ENCODE measurements around the gene VRK3. TPM values are rescaled to one million over a fixed set of nuclear protein-coding genes. Genes with fewer than 3 reads are reported as not detected.
"Not testable (repeated sequence)": the region's sequence is repeated elsewhere in the genome, so short reads cannot be mapped to it uniquely, and the experiment has no call there.

Gene VRK3
- total RNA-seq, 5 donors from 2014 or later (not counting 1 experiment from before 2014, with no cell fraction given), result 84.0 to 104 (median 99.3) TPM

DNA sequence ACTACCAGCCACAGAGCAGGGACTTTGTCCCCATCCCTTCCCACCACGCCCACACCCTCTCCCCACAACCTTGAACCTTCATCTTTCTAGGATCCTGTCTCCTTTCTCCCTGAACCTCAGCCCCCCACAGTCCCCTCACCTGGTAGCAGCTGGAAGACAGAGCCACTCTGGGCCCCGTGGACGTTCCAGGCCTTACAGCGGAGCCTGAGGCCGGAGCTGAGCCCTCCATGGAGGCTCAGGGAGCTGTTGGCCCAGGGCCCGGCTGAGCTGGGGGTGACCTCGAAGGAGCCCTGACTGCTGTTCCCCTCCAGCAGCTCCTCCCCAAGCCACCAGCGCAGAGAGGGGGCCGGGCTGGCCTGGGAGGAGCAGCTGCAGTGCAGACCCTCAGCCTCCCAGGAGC lies 67.0 kb downstream of the VRK3 start:
- H3K4me1 ChIP-seq (ENCODE audit: control insufficient read depth in 1 of 2, extremely low read depth in 1 of 2, insufficient read depth in 2 of 2, low read length in 2 of 2); H3K9me3 Mint-ChIP-seq; H3K36me3 ChIP-seq (ENCODE audit: control insufficient read depth in 2 of 2, extremely low read depth in 1 of 2, insufficient read depth in 1 of 2, low read length in 1 of 2); H3K27ac ChIP-seq (ENCODE audit: low read length); H3K9me3 ChIP-seq; H3K4me3 ChIP-seq (ENCODE audit: control insufficient read depth in 1 of 2, extremely low read depth in 1 of 2, low read length in 1 of 2); DNase-seq; CTCF ChIA-PET; H3K4me3 Mint-ChIP-seq; ATAC-seq (replicated peaks in 1 of 4); H3K27ac Mint-ChIP-seq; H3K36me3 Mint-ChIP-seq; H3K4me1 Mint-ChIP-seq: not testable (repeated sequence)
- POLR2A ChIA-PET, result interaction anchor here in 1 of 2 donors (0.7 kb wide), 1 partner anchor 35 kb away, joined by 3 read pairs; no protein-coding TSS in a partner anchor
- H3K27me3 Mint-ChIP-seq, result peaks cover 19 to 20% of the 10 kb centered on the region in 2 donors
- WGBS (ENCODE audit: insufficient coverage), result 60% methylated on average over 5 of the region's 9 CpGs
- peaks cover 0 to 14% of the 10 kb centered on the region in 2 experiments for H3K27me3 ChIP-seq (replicated peaks in 1 of 2; ENCODE audit: control insufficient read depth in 2 of 2, extremely low read depth in 1 of 2, insufficient read depth in 2 of 2, low read length in 1 of 2)

DNA sequence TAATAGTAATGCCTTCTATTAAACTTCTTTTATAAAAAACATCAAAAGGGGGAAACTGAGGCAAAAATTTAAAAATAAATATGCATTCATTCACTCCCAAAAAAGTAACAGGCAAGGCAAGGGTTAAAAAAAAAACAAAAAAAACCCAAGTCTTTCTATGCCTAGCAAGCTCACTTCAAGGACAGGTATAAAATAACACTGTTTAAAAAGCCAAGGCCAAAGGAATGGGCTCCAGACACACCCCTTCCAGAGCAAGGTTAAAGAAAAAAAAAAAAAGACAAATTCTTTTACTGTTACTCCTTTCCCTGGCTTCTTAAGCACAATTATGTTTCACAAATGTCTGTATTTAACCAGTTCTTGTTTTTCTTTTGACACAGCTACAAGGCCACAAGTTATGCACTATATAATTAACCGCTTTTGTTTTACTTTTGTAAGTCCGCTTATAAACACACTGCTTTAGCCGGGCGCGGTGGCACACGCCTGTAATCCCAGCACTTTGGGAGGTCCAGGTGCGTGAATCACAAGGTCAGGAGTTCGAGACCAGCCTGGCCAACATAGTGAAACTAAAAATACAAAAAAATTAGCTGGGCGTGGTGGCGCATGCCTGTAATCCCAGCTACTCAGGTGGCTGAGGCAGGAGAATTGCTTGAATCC lies 67.8 kb downstream of the VRK3 start:
- Mint-ChIP-seq H3K4me3 (no peak overlapping the region), H3K9me3 (no peaks in the 10 kb centered on the region), H3K4me1 (peaks cover 2 to 6% (median 6%) of the 10 kb centered on the region in 3 donors), H3K27me3 (peaks cover 21% of the 10 kb centered on the region in 2 donors), H3K27ac (no peak overlapping the region), H3K36me3 (no peaks in the 10 kb centered on the region)
- Histone ChIP-seq H3K9me3 (no peaks in the 10 kb centered on the region), H3K27ac (ENCODE audit: low read length) (no peak overlapping the region), H3K4me3 (ENCODE audit: control insufficient read depth in 1 of 2, extremely low read depth in 1 of 2, low read length in 1 of 2) (no peak overlapping the region), H3K27me3 (replicated peaks in 1 of 2; ENCODE audit: control insufficient read depth in 2 of 2, extremely low read depth in 1 of 2, insufficient read depth in 2 of 2, low read length in 1 of 2) (peaks cover 0 to 17% of the 10 kb centered on the region in 2 experiments), H3K36me3 (ENCODE audit: control insufficient read depth in 2 of 2, extremely low read depth in 1 of 2, insufficient read depth in 1 of 2, low read length in 1 of 2) (no peaks in the 10 kb centered on the region), H3K4me1 (ENCODE audit: control insufficient read depth in 1 of 2, extremely low read depth in 1 of 2, insufficient read depth in 2 of 2, low read length in 2 of 2) (no peaks in the 10 kb centered on the region)
- ATAC-seq (replicated peaks in 1 of 4) (no peak), DNase-seq (no peak)
- POLR2A ChIA-PET, result interaction anchor here in 1 of 2 donors (0.7 kb wide), 1 partner anchor 35 kb away, joined by 3 read pairs; no protein-coding TSS in a partner anchor
- 81% methylated on average over 7 of the region's 10 CpGs for WGBS (ENCODE audit: insufficient coverage)
- CTCF ChIA-PET, result interaction anchor here in 1 of 2 donors (0.7 kb wide), 1 partner anchor 16 kb away, joined by 3 read pairs; no protein-coding TSS in a partner anchor

DNA sequence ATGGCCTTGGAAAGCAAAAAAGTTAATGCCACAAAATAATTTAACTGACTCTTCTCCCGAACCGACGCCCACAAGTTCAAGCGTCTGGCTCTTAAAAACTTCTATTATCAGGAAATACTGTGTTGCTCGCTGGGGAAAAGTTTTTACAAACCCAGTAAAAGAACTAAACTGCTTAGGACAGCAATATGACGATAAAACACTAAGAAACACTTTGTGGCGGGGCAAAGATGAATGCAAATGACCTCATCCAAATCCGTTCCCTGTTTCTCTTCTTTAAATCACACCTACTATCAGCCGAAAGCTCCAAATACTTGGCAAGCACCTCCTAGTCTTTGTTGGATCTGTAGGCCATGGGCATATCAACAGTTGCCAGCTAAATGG lies 69.1 kb downstream of the VRK3 start:
- Histone ChIP-seq H3K4me3 (ENCODE audit: control insufficient read depth in 1 of 2, extremely low read depth in 1 of 2, low read length in 1 of 2) (no peak overlapping the region), H3K27ac (ENCODE audit: low read length) (no peak overlapping the region), H3K9me3 (no peaks in the 10 kb centered on the region), H3K36me3 (ENCODE audit: control insufficient read depth in 2 of 2, extremely low read depth in 1 of 2, insufficient read depth in 1 of 2, low read length in 1 of 2) (no peaks in the 10 kb centered on the region), H3K27me3 (replicated peaks in 1 of 2; ENCODE audit: control insufficient read depth in 2 of 2, extremely low read depth in 1 of 2, insufficient read depth in 2 of 2, low read length in 1 of 2) (peaks cover 0 to 29% of the 10 kb centered on the region in 2 experiments), H3K4me1 (ENCODE audit: control insufficient read depth in 1 of 2, extremely low read depth in 1 of 2, insufficient read depth in 2 of 2, low read length in 2 of 2) (no peaks in the 10 kb centered on the region)
- H3K27me3 Mint-ChIP-seq, result peaks cover 17 to 24% of the 10 kb centered on the region in 2 donors
- H3K27ac Mint-ChIP-seq, result no peak overlapping the region
- CTCF ChIA-PET, result no interaction called here
- ATAC-seq (replicated peaks in 1 of 4) (no peak), DNase-seq (no peak)
- no peaks in the 10 kb centered on the region for H3K9me3 Mint-ChIP-seq
- no peak overlapping the region for H3K4me3 Mint-ChIP-seq
- 93% methylated on average over 6 of the region's 9 CpGs for WGBS (ENCODE audit: insufficient coverage)
- no peaks in the 10 kb centered on the region for H3K36me3 Mint-ChIP-seq
- POLR2A ChIA-PET, result no interaction called here
- peaks cover 2 to 6% (median 6%) of the 10 kb centered on the region in 3 donors for H3K4me1 Mint-ChIP-seq

DNA sequence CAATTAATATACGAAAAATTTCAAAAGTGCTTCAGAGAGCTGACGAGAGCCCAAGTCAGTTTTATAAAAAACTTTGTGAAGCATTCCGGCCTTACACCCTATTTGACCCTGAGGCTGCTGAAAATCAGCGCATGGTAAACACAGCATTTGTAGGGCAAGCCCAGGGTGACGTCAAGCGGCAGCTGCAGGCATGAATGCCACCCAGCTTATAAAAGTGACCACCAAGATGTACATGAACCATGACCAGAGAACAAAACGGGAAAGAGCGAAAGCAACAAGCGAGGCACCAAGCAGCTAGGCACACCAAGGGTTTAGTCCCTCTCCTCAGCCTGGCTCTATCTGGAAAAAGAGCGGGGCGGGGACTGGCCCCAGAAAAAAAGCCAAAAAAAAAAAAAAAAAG lies 70.2 kb downstream of the VRK3 start:
- Mint-ChIP-seq H3K4me1 (peaks cover 2 to 6% (median 6%) of the 10 kb centered on the region in 3 donors), H3K27ac (no peak overlapping the region), H3K9me3 (no peaks in the 10 kb centered on the region), H3K36me3 (no peaks in the 10 kb centered on the region), H3K4me3 (no peak overlapping the region), H3K27me3 (peaks cover 24 to 30% of the 10 kb centered on the region in 2 donors)
- peaks cover 0 to 40% of the 10 kb centered on the region in 2 experiments for H3K27me3 ChIP-seq (replicated peaks in 1 of 2; ENCODE audit: control insufficient read depth in 2 of 2, extremely low read depth in 1 of 2, insufficient read depth in 2 of 2, low read length in 1 of 2)
- H3K4me1 ChIP-seq (ENCODE audit: control insufficient read depth in 1 of 2, extremely low read depth in 1 of 2, insufficient read depth in 2 of 2, low read length in 2 of 2), result no peaks in the 10 kb centered on the region
- H3K27ac ChIP-seq (ENCODE audit: low read length), result no peak overlapping the region
- H3K4me3 ChIP-seq (ENCODE audit: control insufficient read depth in 1 of 2, extremely low read depth in 1 of 2, low read length in 1 of 2), result no peak overlapping the region
- ATAC-seq (replicated peaks in 1 of 4) (no peak), DNase-seq (no peak)
- ChIA-PET CTCF (no interaction called here), POLR2A (interaction anchor here in 1 of 2 donors (0.7 kb wide), 1 partner anchor 1468 kb away, joined by 7 read pairs; no protein-coding TSS in a partner anchor)
- 94% methylated on average over 10 of the region's 11 CpGs for WGBS (ENCODE audit: insufficient coverage)
- no peaks in the 10 kb centered on the region for H3K9me3 ChIP-seq
- no peaks in the 10 kb centered on the region for H3K36me3 ChIP-seq (ENCODE audit: control insufficient read depth in 2 of 2, extremely low read depth in 1 of 2, insufficient read depth in 1 of 2, low read length in 1 of 2)

DNA sequence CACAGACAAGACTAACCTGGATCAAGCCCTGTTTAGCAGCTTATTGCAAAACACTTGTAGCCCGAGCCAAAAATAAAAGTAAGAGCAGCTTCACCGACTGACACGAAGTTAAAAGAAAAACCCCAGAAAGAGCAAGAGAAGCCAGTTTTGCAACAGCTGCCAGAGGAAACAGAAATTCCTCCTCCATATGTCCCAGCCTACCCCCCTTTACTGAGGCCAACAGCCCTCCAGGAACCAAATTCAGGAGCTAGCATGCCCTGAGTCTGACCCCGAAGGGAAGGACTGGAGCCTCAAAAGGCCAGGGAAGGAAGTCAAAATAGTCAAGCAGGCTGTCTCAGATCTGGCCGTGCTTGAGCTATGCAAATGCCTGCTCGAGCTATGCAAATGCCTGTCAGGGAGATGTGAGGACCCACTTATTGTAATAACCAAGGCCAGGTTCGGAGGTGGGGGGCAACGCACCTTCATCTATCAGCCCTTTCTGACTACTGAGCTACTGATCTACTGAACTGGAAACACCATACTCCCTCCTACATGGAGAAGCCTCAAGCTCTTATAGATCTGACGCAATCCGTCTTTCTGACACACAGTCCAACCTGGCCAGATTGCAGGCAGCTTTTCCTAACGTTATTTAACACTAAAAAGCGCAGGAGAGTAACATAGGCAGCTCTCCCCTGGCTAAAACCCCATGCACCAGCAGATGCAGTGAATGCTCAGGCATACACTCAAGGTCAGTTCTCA lies 70.9 kb downstream of the VRK3 start:
- H3K36me3 ChIP-seq (ENCODE audit: control insufficient read depth in 2 of 2, extremely low read depth in 1 of 2, insufficient read depth in 1 of 2, low read length in 1 of 2), result no peaks in the 10 kb centered on the region
- POLR2A ChIA-PET, result interaction anchor here in 1 of 2 donors (0.7 kb wide), 1 partner anchor 1467 kb away, joined by 7 read pairs; no protein-coding TSS in a partner anchor
- DNase-seq (no peak), ATAC-seq (replicated peaks in 1 of 4) (no peak)
- H3K4me3 ChIP-seq (ENCODE audit: control insufficient read depth in 1 of 2, extremely low read depth in 1 of 2, low read length in 1 of 2), result no peak overlapping the region
- WGBS (ENCODE audit: insufficient coverage), result 35% methylated on average over 12 of the region's 12 CpGs
- H3K27me3 Mint-ChIP-seq, result peaks cover 26 to 33% of the 10 kb centered on the region in 2 donors
- no peak overlapping the region for H3K27ac ChIP-seq (ENCODE audit: low read length)
- H3K9me3 Mint-ChIP-seq, result no peaks in the 10 kb centered on the region
- H3K4me1 Mint-ChIP-seq, result peaks cover 2 to 6% (median 6%) of the 10 kb centered on the region in 3 donors
- H3K27ac Mint-ChIP-seq, result no peak overlapping the region
- CTCF ChIA-PET, result no interaction called here
- peaks cover 0 to 46% of the 10 kb centered on the region in 2 experiments for H3K27me3 ChIP-seq (replicated peaks in 1 of 2; ENCODE audit: control insufficient read depth in 2 of 2, extremely low read depth in 1 of 2, insufficient read depth in 2 of 2, low read length in 1 of 2)
- H3K36me3 Mint-ChIP-seq, result no peaks in the 10 kb centered on the region
- no peak overlapping the region for H3K4me3 Mint-ChIP-seq
- H3K4me1 ChIP-seq (ENCODE audit: control insufficient read depth in 1 of 2, extremely low read depth in 1 of 2, insufficient read depth in 2 of 2, low read length in 2 of 2), result no peaks in the 10 kb centered on the region
- no peaks in the 10 kb centered on the region for H3K9me3 ChIP-seq

DNA sequence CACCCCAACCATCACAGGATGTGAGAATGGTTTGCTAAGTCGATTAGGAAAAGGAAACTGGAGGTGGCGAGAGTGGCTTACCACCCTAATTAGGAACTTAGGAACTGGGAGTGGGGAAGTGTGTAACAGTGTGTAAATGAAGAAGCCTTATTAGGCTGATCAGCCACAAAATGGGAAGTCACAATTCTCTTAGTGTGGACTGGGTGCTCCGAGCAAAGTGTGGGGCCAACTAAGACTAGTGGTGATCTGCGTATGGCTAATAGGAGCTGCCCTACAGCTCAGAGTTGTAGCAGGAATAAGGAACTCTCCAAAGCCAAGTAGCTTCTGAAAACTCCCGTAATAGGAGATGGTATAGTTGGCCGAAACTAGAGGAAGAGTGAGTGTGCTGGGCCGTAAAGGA lies 71.8 kb downstream of the VRK3 start:
- ATAC-seq (replicated peaks in 1 of 4) (no peak), DNase-seq (no peak)
- Mint-ChIP-seq H3K4me3 (no peak overlapping the region), H3K27me3 (peaks cover 26 to 33% of the 10 kb centered on the region in 2 donors), H3K4me1 (peaks cover 2 to 6% (median 6%) of the 10 kb centered on the region in 3 donors), H3K36me3 (no peaks in the 10 kb centered on the region), H3K27ac (no peak overlapping the region), H3K9me3 (no peaks in the 10 kb centered on the region)
- POLR2A ChIA-PET, result no interaction called here
- CTCF ChIA-PET, result no interaction called here
- Histone ChIP-seq H3K36me3 (ENCODE audit: control insufficient read depth in 2 of 2, extremely low read depth in 1 of 2, insufficient read depth in 1 of 2, low read length in 1 of 2) (no peaks in the 10 kb centered on the region), H3K4me1 (ENCODE audit: control insufficient read depth in 1 of 2, extremely low read depth in 1 of 2, insufficient read depth in 2 of 2, low read length in 2 of 2) (no peaks in the 10 kb centered on the region), H3K9me3 (no peaks in the 10 kb centered on the region), H3K27me3 (replicated peaks in 1 of 2; ENCODE audit: control insufficient read depth in 2 of 2, extremely low read depth in 1 of 2, insufficient read depth in 2 of 2, low read length in 1 of 2) (peaks cover 0 to 47% of the 10 kb centered on the region in 2 experiments), H3K27ac (ENCODE audit: low read length) (no peak overlapping the region), H3K4me3 (ENCODE audit: control insufficient read depth in 1 of 2, extremely low read depth in 1 of 2, low read length in 1 of 2) (no peak overlapping the region)
- WGBS (ENCODE audit: insufficient coverage), result 73% methylated on average over 3 of the region's 7 CpGs
